HepG2 (cell line): ENCODE measurements around the gene NDUFS5. TPM values are rescaled to one million over a fixed set of nuclear protein-coding genes. Genes with fewer than 3 reads are reported as not detected.
"Not testable (repeated sequence)": the region's sequence is repeated elsewhere in the genome, so short reads cannot be mapped to it uniquely, and the experiment has no call there.

Experiments
- ATAC-seq: fragments of 200-7000 bp; cut with Tn5 transposase; 3 replicates; pipeline ENCODE4 v1.9.1; 2020; ENCODE audit warnings: mild to moderate bottlenecking, moderate library complexity
- BruUV-seq: library from RNA; stranded (reverse); fragments of 400-500 nt; replicated peaks from 2 replicates; lab custom pipeline; 2021; lab: Mats Ljungman, UMichigan
- CTCF ChIA-PET: fragments of 300-600 bp; formaldehyde crosslinking; extraction: SDS; loops from one replicate; lab custom pipeline; 2021; ENCODE audit warnings: low total read pairs, inconsistent platforms, low intra/inter-chr PET ratio; lab: Yijun Ruan, JAX
- POLR2A ChIA-PET: fragments of 350-600 bp; sonication (Branson Sonifier 250); formaldehyde crosslinking; loops from one replicate; lab custom pipeline; 2020; ENCODE audit warnings: antibody characterized with exemption, inconsistent platforms; lab: Yijun Ruan, JAX
- DNase-seq: peaks from one replicate; pipeline ENCODE4 v3.0.0-alpha.2; 2015; ENCODE audit warnings: low spot score
- FAIRE-seq: peaks from 3 replicates; lab custom pipeline; 2011; peaks lifted over from hg19 to GRCh38; lab: Jason Lieb, UNC
- H2AFZ ChIP-seq: one replicate; pipeline ENCODE4 v1.6.1; 2011; ENCODE audit warnings: low read length, inconsistent platforms
- H3K27ac ChIP-seq: fragments of 300-600 bp; 3 replicates; pipeline ENCODE4 v1.8.0; 2011; ENCODE audit warnings: mixed run types, mild to moderate bottlenecking, mixed read lengths, low read length, inconsistent platforms; ENCODE audit not compliant: insufficient read depth; ENCODE audit errors: extremely low read length
- H3K27me3 ChIP-seq, 2 experiments: fragments of 200-600 bp in 1 of 2; 2 replicates in 1 of 2; 3 replicates in 1 of 2; pipeline versions ENCODE4 v1.6.0 to v1.8.0; 2011; ENCODE audit warnings: low read length in 2 of 2, mild to moderate bottlenecking in 2 of 2, moderate library complexity in 2 of 2, inconsistent platforms in 1 of 2; ENCODE audit not compliant: insufficient read depth in 2 of 2, control insufficient read depth in 1 of 2
- H3K36me3 ChIP-seq, 2 experiments: fragments of 200-600 bp in 1 of 2; replicated peaks in 1 of 2; 2 replicates in 1 of 2; 3 replicates in 1 of 2; pipeline versions ENCODE4 v1.5.1 to v1.8.0; 2011; ENCODE audit warnings: low read length in 2 of 2, inconsistent platforms in 1 of 2; ENCODE audit not compliant: insufficient read depth in 2 of 2, control insufficient read depth in 1 of 2
- H3K4me1 ChIP-seq: 2 replicates; pipeline ENCODE4 v1.5.1; 2012; ENCODE audit warnings: low read length, inconsistent platforms; ENCODE audit not compliant: insufficient read depth
- H3K4me2 ChIP-seq: 2 replicates; pipeline ENCODE4 v1.6.0; 2011; ENCODE audit warnings: low read depth, low read length, inconsistent platforms
- H3K4me3 ChIP-seq, 3 experiments: fragments of 200-600 bp in 1 of 3; sonication (generic), shearing (Covaris generic) in 1 of 3; replicated peaks in 1 of 3; 2 replicates each; pipeline ENCODE4 v1.5.1; 2011 to 2016; ENCODE audit warnings: low read length in 3 of 3, inconsistent platforms in 2 of 3, low read depth in 2 of 3, mild to moderate bottlenecking in 2 of 3, control low read depth in 1 of 3, mixed read lengths in 1 of 3; ENCODE audit not compliant: insufficient read depth in 1 of 3
- H3K79me2 ChIP-seq: one replicate; pipeline ENCODE4 v1.6.1; 2011; ENCODE audit warnings: low read length, inconsistent platforms; ENCODE audit not compliant: insufficient read depth
- H3K9ac ChIP-seq: 2 replicates; pipeline ENCODE4 v1.6.0; 2011; ENCODE audit warnings: mild to moderate bottlenecking, low read depth, low read length, inconsistent platforms; ENCODE audit not compliant: insufficient read depth
- H3K9me3 ChIP-seq: 2 replicates; pipeline ENCODE4 v1.5.1; 2012; ENCODE audit warnings: mild to moderate bottlenecking, low read length
- H4K20me1 ChIP-seq: 2 replicates; pipeline ENCODE4 v1.6.0; 2011; ENCODE audit warnings: inconsistent platforms, mild to moderate bottlenecking, low read length, moderate library complexity; ENCODE audit not compliant: insufficient read depth
- KLF11 ChIP-seq: IDR thresholded peaks from 2 replicates; pipeline ENCODE4 v1.6.1; 2016; ENCODE audit warnings: missing compliant biosample characterization
- NONO ChIP-seq, 2 experiments: fragments of 450-650 bp in 1 of 2; sonication (generic) in 1 of 2; formaldehyde crosslinking in 1 of 2; IDR thresholded peaks in 1 of 2; conservative IDR thresholded peaks in 1 of 2; 2 replicates each; pipeline versions ENCODE4 v1.6.1 to v1.8.0; 2017 to 2022; ENCODE audit warnings: mild to moderate bottlenecking in 1 of 2, missing genetic modification reagents in 1 of 2, moderate library complexity in 1 of 2
- WGBS: methylation state at CpG from one replicate; pipeline ENCODE4 v1.1.6; 2017; ENCODE audit warnings: low lambda C conversion rate; 5-methylcytosine and 5-hydroxymethylcytosine counted together
- in situ Hi-C: cut with HindIII; loops from 2 replicates; pipeline ENCODE4 v1.10.0; 2017; ENCODE audit warnings: low pct_unique_long_range_greater_than_20kb; ENCODE audit not compliant: extremely low pct_ligation_motif_present
- intact Hi-C: fragments of 100-400 bp; cut with micrococcal nuclease; formaldehyde crosslinking; loops from one replicate; pipeline ENCODE4 v1.10.0; 2022; ENCODE audit not compliant: unreplicated experiment
- polyA plus RNA-seq, 8 experiments: library from polyadenylated mRNA; depleted of rRNA in 3 of 8; stranded (reverse) in 7 of 8; unstranded in 1 of 8; fragments of >200 nt; fragmentation: Illumina TruSeq in 4 of 8; extraction: Trizol in 4 of 8; gene quantifications; 2 replicates each; pipeline versions ENCODE4 v1.2.1 to v1.2.3, GENCODE V29; 2011 to 2016; ENCODE audit warnings: low read depth in 4 of 8, missing spikeins in 1 of 8, mixed read lengths in 1 of 8; ENCODE audit not compliant: insufficient read depth in 1 of 8
- total RNA-seq, 5 experiments: library from RNA; depleted of rRNA; stranded (reverse); fragments of >200 nt; fragmentation: Illumina TruSeq; extraction: Trizol; gene quantifications; 2 replicates each; pipeline ENCODE4 v1.2.3, GENCODE V29; 2016; ENCODE audit warnings: low read depth in 1 of 5

The NDUFS5 gene
- total and polyA plus RNA-seq, 2 of the 13 experiments (the other 11 are each of a cell fraction or from before 2014, with no cell fraction given) = 263 to 466 TPM

DNA sequence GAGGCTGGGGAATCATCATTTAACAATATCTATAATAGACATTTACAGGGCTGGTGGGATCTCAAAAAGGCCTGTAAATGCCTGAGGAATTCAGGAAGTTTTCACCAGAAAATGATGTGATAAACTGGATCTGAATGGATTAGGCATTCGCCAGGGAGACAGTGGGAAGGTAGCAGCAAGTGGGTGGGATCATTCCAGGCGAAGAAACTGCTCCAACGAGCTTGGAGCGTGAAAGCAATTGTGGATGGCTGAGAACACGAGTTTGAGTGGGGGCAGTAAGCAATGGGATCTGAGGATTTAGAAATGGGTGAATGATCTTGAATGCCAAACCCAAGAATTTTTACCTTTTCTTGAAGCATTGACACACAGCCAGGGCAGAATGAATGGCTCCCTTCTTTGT is 8.9 kb upstream of the NDUFS5 start:
- intact Hi-C loops = no loop called here
- in situ Hi-C loops = no loop called here
- no peak overlapping the region for H3K9ac ChIP-seq
- peak overlapping the region in 1 of 3 experiments; percentile 46; a peak in 1 of 6 replicates for H3K4me3 ChIP-seq
- TF ChIP-seq NONO (IDR thresholded peaks at IDR 0.05) (no peak), NONO (CRISPR knock-in tag; conservative IDR thresholded peaks at IDR 0.05) (no peak), KLF11 (CRISPR knock-in tag) (no peak)
- H3K79me2 ChIP-seq = no peaks in the 10 kb centered on the region
- no peaks in the 10 kb centered on the region for H3K36me3 ChIP-seq
- peak overlapping the region; percentile 68 for H3K4me2 ChIP-seq
- no peak for DNase-seq
- H2AFZ ChIP-seq = no peak overlapping the region
- 70% methylated on average over 5 of the region's 5 CpGs for WGBS
- BruUV-seq = no TSS peak
- no peaks in the 10 kb centered on the region for H3K9me3 ChIP-seq
- H3K27ac ChIP-seq = no peak overlapping the region
- ChIA-PET CTCF (no interaction called here), POLR2A (interaction anchor here (1.1 to 1.7 kb wide), 4 partner anchors 8 to 19 kb away, joined by 3 to 26 read pairs (median 4); partner anchors contain the start of gene NDUFS5)
- H3K4me1 ChIP-seq = peaks cover 19% of the 10 kb centered on the region
- no peak for ATAC-seq
- FAIRE-seq = no peak
- no peaks in the 10 kb centered on the region for H3K27me3 ChIP-seq
- H4K20me1 ChIP-seq = no peaks in the 10 kb centered on the region

DNA sequence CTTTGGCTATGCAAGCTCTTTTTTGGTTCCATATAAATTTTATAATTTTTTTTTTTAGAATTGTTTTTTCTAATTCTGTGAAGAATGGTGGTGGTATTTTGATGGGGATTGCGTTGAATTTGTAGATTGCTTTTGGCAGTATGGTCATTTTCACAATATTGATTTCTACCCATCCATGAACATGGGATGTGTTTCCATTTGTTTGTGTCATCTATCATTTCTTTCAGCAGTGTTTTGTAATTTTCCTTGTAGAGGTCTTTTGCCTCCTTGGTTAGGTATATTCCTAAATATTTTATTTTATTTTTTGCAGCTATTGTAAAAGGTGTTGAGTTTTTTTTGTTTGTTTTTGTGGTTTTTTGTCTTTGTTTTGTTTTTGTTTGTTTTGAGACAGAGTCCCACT is 5.7 kb upstream of the NDUFS5 start:
- BruUV-seq, ATAC-seq, H4K20me1 ChIP-seq, H3K9me3 ChIP-seq, H3K4me2 ChIP-seq, FAIRE-seq, DNase-seq, H3K27me3 ChIP-seq, CTCF ChIA-PET, H2AFZ ChIP-seq, H3K4me3 ChIP-seq, POLR2A ChIA-PET, in situ Hi-C loops, H3K27ac ChIP-seq, intact Hi-C loops, H3K9ac ChIP-seq, H3K36me3 ChIP-seq, H3K79me2 ChIP-seq: not testable (repeated sequence)
- H3K4me1 ChIP-seq = peaks cover 35% of the 10 kb centered on the region
- 63% methylated on average over 1 of the region's 1 CpG for WGBS
